ENCODE measurements around the gene PPP1R16B.

DNA sequence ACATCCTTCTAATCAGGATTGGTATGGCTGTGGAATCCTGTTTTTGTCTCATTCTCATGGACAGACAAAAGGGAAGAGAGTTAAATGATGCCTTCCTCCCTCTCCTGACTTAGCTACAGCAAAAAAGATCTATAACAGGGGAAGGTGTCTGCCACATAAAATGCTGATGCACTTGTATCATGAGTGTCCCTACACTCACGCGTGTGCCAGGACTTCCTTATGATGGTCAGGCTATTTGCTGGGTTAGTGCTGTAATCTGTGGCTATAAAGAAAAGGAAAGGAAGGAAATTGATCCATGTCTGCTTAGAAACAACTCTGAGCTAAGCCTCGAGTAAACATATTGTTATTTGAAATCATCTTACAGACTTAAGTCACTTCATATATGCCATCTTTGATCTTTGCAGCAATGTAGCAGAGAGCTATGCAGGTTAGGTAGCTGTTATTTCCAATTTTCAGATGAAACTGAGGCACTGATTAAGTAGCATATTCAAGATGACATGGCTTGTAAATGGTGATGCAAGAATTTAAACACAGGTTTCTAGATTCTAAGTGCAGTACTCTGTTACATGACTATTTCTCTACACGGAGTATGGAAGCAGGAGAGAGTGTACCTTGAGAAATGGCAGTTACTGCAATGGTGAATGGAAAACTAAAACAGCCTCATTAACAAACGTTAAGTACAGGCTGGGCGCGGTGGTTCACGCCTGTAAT lies 148.3 kb downstream of the PPP1R16B start:
- TF ChIP-seq YY1 (IDR thresholded peaks at IDR 0.05; ENCODE audit: insufficient read depth, insufficient read length) (no peak), ZNF274 (IDR thresholded peaks at IDR 0.05; ENCODE audit: low read depth, low read length) (no peak)

Measured in NT2/D1 (cell line).